HFFc6 (cell line): Measurements from ENCODE around the gene PADI1. TPM values are rescaled to one million over a fixed set of nuclear protein-coding genes. Genes with fewer than 3 reads are reported as not detected.

Experiments used
- DNase-seq: peaks from one replicate; pipeline ENCODE4 v3.0.0-alpha.2; 2018
- H3K27ac Mint-ChIP-seq: 2 replicates; pipeline ENCODE4 v1.8.0; 2020; ENCODE audit warnings: mild to moderate bottlenecking, mixed read lengths
- H3K27me3 Mint-ChIP-seq: 2 replicates; pipeline ENCODE4 v1.8.0; 2021; ENCODE audit warnings: mild to moderate bottlenecking, moderate library complexity, mixed read lengths; ENCODE audit not compliant: insufficient read depth
- H3K36me3 Mint-ChIP-seq: 2 replicates; pipeline ENCODE4 v1.8.0; 2021; ENCODE audit warnings: low read depth, mixed read lengths
- H3K4me1 Mint-ChIP-seq: 2 replicates; pipeline ENCODE4 v1.8.0; 2020; ENCODE audit warnings: low read depth, mixed read lengths
- H3K4me3 Mint-ChIP-seq: 2 replicates; pipeline ENCODE4 v1.8.0; 2020; ENCODE audit warnings: mild to moderate bottlenecking, moderate library complexity, mixed read lengths
- H3K9me3 Mint-ChIP-seq: 2 replicates; pipeline ENCODE4 v1.8.0; 2020; ENCODE audit warnings: mild to moderate bottlenecking, mixed read lengths
- total RNA-seq, 6 experiments: library from RNA; stranded (reverse); fragmentation: NEBNext Ultra II Directional; extraction: Animal tissue kit (Norgen Biotek cat#: 25700); gene quantifications; 2 replicates in 1 of 6; 3 replicates in 5 of 6; pipeline ENCODE4 v1.2.3, GENCODE V29; 2021
- TF ChIP-seq, protein P1 (sequence below): fragments of 200-600 bp; sonication (generic); IDR thresholded peaks from 2 replicates; pipeline ENCODE4 v1.5.0; 2021; ENCODE audit warnings: antibody characterized with exemption, mild to moderate bottlenecking

PADI1 gene
- total RNA-seq, 6 experiments from 2014 or later: 0.11 to 0.95 (median 0.22) TPM; not detected in 1

DNA sequence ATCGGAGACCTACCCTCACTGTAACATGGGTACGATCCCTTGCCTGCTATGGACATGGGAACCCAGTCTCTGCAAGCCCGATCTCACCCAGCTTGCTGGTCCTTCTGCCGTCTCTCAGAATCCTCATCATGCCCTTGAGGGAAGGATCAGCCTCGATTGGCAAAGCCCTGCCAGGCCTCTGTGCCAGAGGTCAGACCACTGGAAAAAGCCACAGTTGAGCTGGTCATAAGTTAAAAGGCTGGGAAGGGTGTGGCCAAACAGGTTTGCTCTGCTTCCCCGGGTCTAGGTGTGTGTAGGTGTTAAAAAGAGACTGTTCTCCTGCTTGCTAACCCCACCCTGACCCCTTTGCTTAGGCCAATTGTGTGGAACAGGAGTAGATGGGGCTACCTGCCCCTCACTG is 24.5 kb downstream of the PADI1 start:
- H3K27ac Mint-ChIP-seq: no peak overlapping the region
- DNase-seq: no peak
- peaks cover 1% of the 10 kb centered on the region for H3K27me3 Mint-ChIP-seq

GRCh38 chr1:17230106-17230505 is 25.2 kb downstream of the PADI1 start:
- H3K36me3 Mint-ChIP-seq: no peaks in the 10 kb centered on the region
- H3K9me3 Mint-ChIP-seq: no peaks in the 10 kb centered on the region
- no peak for DNase-seq
- H3K4me3 Mint-ChIP-seq: no peak overlapping the region
- peaks cover 44% of the 10 kb centered on the region for H3K4me1 Mint-ChIP-seq
- TF ChIP-seq, protein P1, sequence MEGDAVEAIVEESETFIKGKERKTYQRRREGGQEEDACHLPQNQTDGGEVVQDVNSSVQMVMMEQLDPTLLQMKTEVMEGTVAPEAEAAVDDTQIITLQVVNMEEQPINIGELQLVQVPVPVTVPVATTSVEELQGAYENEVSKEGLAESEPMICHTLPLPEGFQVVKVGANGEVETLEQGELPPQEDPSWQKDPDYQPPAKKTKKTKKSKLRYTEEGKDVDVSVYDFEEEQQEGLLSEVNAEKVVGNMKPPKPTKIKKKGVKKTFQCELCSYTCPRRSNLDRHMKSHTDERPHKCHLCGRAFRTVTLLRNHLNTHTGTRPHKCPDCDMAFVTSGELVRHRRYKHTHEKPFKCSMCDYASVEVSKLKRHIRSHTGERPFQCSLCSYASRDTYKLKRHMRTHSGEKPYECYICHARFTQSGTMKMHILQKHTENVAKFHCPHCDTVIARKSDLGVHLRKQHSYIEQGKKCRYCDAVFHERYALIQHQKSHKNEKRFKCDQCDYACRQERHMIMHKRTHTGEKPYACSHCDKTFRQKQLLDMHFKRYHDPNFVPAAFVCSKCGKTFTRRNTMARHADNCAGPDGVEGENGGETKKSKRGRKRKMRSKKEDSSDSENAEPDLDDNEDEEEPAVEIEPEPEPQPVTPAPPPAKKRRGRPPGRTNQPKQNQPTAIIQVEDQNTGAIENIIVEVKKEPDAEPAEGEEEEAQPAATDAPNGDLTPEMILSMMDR: no peak
- no peaks in the 10 kb centered on the region; the same call in 1 of the 2 replicates for H3K27me3 Mint-ChIP-seq
- no peak overlapping the region for H3K27ac Mint-ChIP-seq

More for the DNA sequence above, 24.5 kb downstream of the PADI1 start:
- no peak overlapping the region for H3K4me3 Mint-ChIP-seq
- no peaks in the 10 kb centered on the region for H3K9me3 Mint-ChIP-seq
- H3K36me3 Mint-ChIP-seq: no peaks in the 10 kb centered on the region
- H3K4me1 Mint-ChIP-seq: peaks cover 38% of the 10 kb centered on the region
- TF ChIP-seq, protein P1: no peak

GRCh38 chr1:17230671-17231310 is 25.9 kb downstream of the PADI1 start:
- no peak for DNase-seq
- H3K4me3 Mint-ChIP-seq: no peak overlapping the region

DNA sequence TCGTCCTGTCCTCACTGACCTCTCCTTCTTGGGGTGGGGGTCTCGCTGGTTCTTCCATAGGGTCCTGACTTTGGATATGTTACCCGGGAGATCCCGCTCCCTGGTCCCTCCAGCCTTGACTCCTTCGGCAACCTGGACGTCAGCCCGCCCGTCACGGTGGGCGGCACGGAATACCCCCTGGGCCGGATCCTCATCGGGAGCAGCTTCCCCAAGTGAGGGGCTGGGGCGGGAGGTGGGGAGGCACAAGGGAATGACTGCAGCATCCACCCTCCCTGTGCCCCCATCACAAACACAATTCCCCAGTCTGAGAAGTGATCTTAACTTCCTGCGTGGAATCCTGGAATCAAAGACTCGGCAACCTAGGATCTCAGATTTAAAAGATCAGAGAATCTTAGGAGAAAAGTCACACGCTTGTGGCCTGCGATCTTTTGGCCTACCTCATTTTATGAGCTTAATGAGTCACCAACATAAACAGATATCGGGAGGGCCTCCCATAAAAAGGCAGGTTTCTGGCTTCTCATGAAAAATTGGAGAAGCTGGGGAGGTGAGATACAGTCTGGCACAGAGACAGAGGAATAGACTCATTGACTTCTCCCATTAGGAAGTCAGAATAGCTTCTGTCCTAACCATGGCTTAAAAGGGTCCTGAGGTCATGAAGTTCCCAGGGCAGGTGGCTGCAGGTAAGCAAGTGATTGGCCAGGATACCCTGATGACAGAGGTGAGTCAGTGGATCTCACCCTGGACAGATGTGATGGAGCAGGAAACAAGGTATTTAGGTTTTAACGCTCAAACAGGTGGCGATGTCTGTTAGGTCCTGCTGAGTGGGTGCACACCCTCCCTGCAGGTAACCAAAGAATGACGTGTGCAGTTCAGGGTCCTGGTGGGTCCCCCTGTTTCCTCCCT is 28.1 kb downstream of the PADI1 start:
- Mint-ChIP-seq H3K27me3 (no peaks in the 10 kb centered on the region; the same call in 1 of the 2 replicates), H3K36me3 (no peaks in the 10 kb centered on the region)

More at GRCh38 chr1:17230671-17231310, 25.9 kb downstream of the PADI1 start:
- TF ChIP-seq, protein P1: no peak
- no peak overlapping the region for H3K27ac Mint-ChIP-seq
- no peaks in the 10 kb centered on the region for H3K36me3 Mint-ChIP-seq
- no peaks in the 10 kb centered on the region; the same call in 1 of the 2 replicates for H3K27me3 Mint-ChIP-seq
- peaks cover 50% of the 10 kb centered on the region for H3K4me1 Mint-ChIP-seq
- no peaks in the 10 kb centered on the region for H3K9me3 Mint-ChIP-seq

GRCh38 chr1:17233675-17234320 is 28.9 kb downstream of the PADI1 start:
- H3K4me1 Mint-ChIP-seq: peaks cover 54% of the 10 kb centered on the region
- H3K9me3 Mint-ChIP-seq: no peaks in the 10 kb centered on the region
- no peaks in the 10 kb centered on the region; the same call in 1 of the 2 replicates for H3K27me3 Mint-ChIP-seq
- peak; percentile 94 for DNase-seq
- H3K27ac Mint-ChIP-seq: peak overlapping the region; percentile 94
- peak overlapping the region; percentile 76 for H3K4me3 Mint-ChIP-seq
- H3K36me3 Mint-ChIP-seq: no peaks in the 10 kb centered on the region
- TF ChIP-seq, protein P1: peak; percentile 11; the same call in 1 of the 2 replicates

More for the DNA sequence above, 28.1 kb downstream of the PADI1 start:
- peak; percentile 94 for DNase-seq
- Mint-ChIP-seq H3K9me3 (no peaks in the 10 kb centered on the region), H3K27ac (peak overlapping the region; percentile 94), H3K4me1 (peaks cover 54% of the 10 kb centered on the region), H3K4me3 (peak overlapping the region; percentile 76)
- TF ChIP-seq, protein P1: no peak
